ENCODE data around the gene LAMA2. TPM values are rescaled to one million over a fixed set of nuclear protein-coding genes. Genes with fewer than 3 reads are reported as not detected.

Gene LAMA2
- total RNA-seq, 1 donor from 2014 or later: 0.27 TPM

GRCh38 chr6:129314575-129314974, 431.6 kb downstream of the LAMA2 start:
- no peak for DNase-seq
- H3K27ac Mint-ChIP-seq: no peak overlapping the region
- ChIA-PET CTCF (no interaction called here), POLR2A (no interaction called here)
- H3K36me3 Mint-ChIP-seq (ENCODE audit: low read depth): no peaks in the 10 kb centered on the region
- no peak overlapping the region for H3K4me3 Mint-ChIP-seq
- TF ChIP-seq, protein P1, sequence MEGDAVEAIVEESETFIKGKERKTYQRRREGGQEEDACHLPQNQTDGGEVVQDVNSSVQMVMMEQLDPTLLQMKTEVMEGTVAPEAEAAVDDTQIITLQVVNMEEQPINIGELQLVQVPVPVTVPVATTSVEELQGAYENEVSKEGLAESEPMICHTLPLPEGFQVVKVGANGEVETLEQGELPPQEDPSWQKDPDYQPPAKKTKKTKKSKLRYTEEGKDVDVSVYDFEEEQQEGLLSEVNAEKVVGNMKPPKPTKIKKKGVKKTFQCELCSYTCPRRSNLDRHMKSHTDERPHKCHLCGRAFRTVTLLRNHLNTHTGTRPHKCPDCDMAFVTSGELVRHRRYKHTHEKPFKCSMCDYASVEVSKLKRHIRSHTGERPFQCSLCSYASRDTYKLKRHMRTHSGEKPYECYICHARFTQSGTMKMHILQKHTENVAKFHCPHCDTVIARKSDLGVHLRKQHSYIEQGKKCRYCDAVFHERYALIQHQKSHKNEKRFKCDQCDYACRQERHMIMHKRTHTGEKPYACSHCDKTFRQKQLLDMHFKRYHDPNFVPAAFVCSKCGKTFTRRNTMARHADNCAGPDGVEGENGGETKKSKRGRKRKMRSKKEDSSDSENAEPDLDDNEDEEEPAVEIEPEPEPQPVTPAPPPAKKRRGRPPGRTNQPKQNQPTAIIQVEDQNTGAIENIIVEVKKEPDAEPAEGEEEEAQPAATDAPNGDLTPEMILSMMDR (IDR thresholded peaks at IDR 0.05): no peak
- intact Hi-C loops (cut with micrococcal nuclease): no loop called here
- H3K9me3 Mint-ChIP-seq: no peaks in the 10 kb centered on the region
- H3K27me3 Mint-ChIP-seq: no peaks in the 10 kb centered on the region
- ATAC-seq (ENCODE audit: low read depth): no peak
- no peaks in the 10 kb centered on the region for H3K4me1 Mint-ChIP-seq

DNA sequence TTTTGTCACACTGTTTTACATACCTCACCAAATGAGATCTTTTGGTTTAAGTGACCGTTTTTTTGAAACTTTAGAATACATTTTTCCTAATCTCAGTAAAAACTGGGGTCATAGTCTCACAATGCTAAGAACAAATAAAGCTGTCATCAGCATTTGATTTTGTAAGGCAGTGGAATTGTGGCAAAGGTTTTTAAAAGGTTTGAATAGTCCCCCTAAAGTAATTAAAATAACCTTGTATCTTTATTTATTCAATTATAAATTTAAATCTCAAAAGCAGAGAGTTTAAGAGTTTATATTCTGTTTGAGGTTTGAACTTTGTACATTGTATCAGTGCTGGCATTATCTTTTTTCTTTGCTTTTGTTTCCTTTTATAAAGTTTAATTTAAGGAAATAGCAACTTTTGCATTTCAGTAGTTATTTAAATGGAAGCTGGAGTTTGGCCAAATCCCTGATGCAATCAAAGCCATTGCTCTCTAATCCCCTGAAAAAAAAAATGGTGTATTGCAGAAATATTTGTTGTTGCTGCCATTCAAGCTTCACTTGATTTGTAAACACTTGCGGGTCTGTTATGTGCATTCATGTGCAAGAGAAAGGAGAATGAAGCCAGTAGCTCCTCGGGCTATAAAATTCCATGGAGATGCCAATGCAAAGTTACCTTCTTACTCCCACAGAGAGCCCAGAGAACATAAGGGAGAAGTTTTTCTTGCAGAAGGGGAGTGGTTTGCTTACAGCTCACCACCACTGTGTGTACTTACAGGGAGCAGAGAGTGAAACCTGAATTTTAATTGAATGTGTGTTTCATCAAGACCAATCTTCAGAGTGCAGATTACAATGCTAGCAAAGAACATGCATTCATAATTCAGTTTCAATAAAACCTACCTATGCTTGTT, 435.2 kb downstream of the LAMA2 start:
- no peaks in the 10 kb centered on the region for H3K9me3 Mint-ChIP-seq
- no peak overlapping the region for H3K4me3 Mint-ChIP-seq
- TF ChIP-seq, protein P1 (IDR thresholded peaks at IDR 0.05): no peak
- DNase-seq (no peak), ATAC-seq (ENCODE audit: low read depth) (no peak)
- H3K36me3 Mint-ChIP-seq (ENCODE audit: low read depth): no peaks in the 10 kb centered on the region
- no peaks in the 10 kb centered on the region for H3K4me1 Mint-ChIP-seq
- ChIA-PET POLR2A (no interaction called here), CTCF (no interaction called here)
- H3K27ac Mint-ChIP-seq: no peak overlapping the region
- H3K27me3 Mint-ChIP-seq: no peaks in the 10 kb centered on the region
- intact Hi-C loops (cut with micrococcal nuclease): no loop called here

- CTCF ChIA-PET: no interaction called here
- Mint-ChIP-seq H3K27ac (no peak overlapping the region), H3K4me3 (no peak overlapping the region), H3K4me1 (no peaks in the 10 kb centered on the region), H3K36me3 (ENCODE audit: low read depth) (no peaks in the 10 kb centered on the region), H3K9me3 (no peaks in the 10 kb centered on the region), H3K27me3 (no peaks in the 10 kb centered on the region)
- intact Hi-C loops (cut with micrococcal nuclease): no loop called here
- TF ChIP-seq, protein P1 (IDR thresholded peaks at IDR 0.05): no peak
- POLR2A ChIA-PET: no interaction called here
- ATAC-seq (ENCODE audit: low read depth) (no peak), DNase-seq (no peak)
Measured at GRCh38 chr6:129320892-129321291, 438.0 kb downstream of the LAMA2 start.

DNA sequence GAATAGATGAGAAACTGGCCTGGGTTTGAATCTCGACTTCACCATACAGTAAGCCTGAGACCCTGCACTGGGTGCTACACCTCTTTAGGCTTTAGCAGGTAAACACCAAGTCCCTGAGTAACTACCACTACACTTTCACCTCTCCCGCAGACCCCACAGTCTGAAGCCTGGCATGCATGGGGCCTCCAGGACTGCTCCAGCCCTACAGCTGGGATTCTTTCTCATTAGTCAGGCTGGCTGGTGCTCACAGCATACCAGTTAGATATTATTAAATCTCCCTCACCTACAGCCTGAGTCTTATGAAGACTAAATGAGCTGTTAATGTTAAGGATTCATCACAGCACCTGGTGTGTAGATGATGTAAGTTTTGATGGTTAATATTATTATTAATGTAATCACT, 438.4 kb downstream of the LAMA2 start:
- Mint-ChIP-seq H3K9me3 (no peaks in the 10 kb centered on the region), H3K27ac (no peak overlapping the region), H3K4me3 (no peak overlapping the region), H3K27me3 (no peaks in the 10 kb centered on the region), H3K36me3 (ENCODE audit: low read depth) (no peaks in the 10 kb centered on the region), H3K4me1 (no peaks in the 10 kb centered on the region)
- TF ChIP-seq, protein P1 (IDR thresholded peaks at IDR 0.05): no peak
- intact Hi-C loops (cut with micrococcal nuclease): no loop called here
- POLR2A ChIA-PET: no interaction called here
- CTCF ChIA-PET: no interaction called here
- DNase-seq (no peak), ATAC-seq (ENCODE audit: low read depth) (no peak)

DNA sequence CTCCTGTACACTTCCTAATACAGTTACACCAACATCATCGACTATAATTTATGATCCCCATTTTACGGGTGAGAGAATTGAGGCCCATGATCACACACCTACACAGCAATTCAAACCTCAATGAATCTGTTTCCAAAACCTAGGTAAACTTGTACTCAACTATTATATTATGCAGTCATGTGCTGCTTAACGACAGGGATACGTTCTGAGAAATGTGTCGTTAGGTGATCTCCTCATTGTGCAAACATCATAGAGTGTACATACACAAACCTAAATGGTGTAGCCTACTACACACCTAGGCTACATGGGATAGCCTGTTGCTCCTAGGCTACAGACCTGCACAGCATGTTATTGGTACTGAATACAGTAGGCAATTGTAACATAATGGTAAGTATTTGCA, 441.4 kb downstream of the LAMA2 start:
- Mint-ChIP-seq H3K4me3 (no peak overlapping the region), H3K36me3 (ENCODE audit: low read depth) (no peaks in the 10 kb centered on the region), H3K9me3 (no peaks in the 10 kb centered on the region), H3K4me1 (no peaks in the 10 kb centered on the region), H3K27me3 (no peaks in the 10 kb centered on the region), H3K27ac (no peak overlapping the region)
- POLR2A ChIA-PET: no interaction called here
- intact Hi-C loops (cut with micrococcal nuclease): no loop called here
- TF ChIP-seq, protein P1 (IDR thresholded peaks at IDR 0.05): no peak
- CTCF ChIA-PET: no interaction called here
- ATAC-seq (ENCODE audit: low read depth) (no peak), DNase-seq (no peak)
